HG02623 (cell line): ENCODE data around the gene SMG7.

Experiments used
- ATAC-seq: cut with Tn5 transposase; IDR thresholded peaks from one replicate; pipeline ENCODE4 v1.9.1; 2021; ENCODE audit warnings: moderate library complexity; ENCODE audit not compliant: unreplicated experiment

Gene SMG7

DNA sequence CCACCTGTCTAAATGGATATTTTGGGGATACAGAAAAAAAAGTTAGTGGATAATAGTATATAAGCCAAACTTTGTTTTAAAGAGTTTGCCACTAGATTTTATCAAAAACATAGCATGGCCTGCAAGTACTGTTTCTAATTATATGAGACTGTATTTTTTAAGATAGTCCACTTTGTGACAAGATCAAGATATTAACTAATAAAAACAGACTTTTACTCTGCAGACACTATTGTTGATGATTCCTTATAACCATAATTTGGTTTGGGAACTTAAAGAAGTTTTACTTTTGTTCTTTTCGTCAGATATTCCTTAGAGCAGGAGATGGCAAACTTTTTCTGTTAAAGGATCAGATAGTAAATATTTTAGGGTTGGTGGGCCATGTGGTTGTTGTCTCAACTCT is 36.4 kb downstream of the SMG7 start:
- no peak for ATAC-seq

DNA sequence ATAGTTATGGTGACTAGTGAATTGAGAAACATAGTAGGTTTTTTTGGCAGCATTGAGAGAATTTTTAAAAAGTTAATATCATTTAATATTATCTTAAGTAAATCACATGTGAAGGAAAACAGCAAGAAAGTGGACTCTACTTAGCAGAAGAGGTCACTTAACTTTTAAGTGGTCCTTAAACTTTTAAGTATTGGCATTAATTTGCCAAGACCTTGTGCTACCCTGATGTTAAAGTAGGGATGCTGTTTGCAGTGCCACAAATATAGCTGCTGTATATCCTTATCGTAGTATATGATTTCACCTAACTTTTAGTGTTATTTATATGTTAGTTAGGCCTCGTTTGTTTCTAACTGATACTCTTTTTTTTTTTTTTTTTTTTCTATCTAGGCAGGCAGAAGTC is 40.2 kb downstream of the SMG7 start:
- ATAC-seq, result no peak

DNA sequence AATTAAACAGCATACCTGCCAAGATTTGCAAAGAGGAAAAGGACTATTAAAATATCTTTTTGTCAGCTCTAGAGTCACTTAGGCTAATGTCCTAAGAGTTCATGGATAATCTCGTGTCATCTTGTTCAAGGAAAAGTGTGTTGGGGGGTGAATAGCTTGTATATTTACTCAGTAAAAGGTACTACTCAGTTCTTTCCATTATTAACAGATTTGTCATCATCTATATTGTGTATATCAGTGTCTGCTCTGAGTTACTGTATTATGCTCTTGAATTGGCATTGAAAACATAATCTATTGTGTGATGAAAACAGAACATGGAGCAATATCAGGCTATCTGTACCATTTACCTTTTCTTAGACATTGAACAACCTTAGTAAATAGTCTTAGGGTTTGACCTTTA is 41.9 kb downstream of the SMG7 start:
- ATAC-seq, result no peak

GRCh38 chr1:183515002-183515689 is 42.8 kb downstream of the SMG7 start:
- ATAC-seq, result no peak

- no peak for ATAC-seq
These were observed 44.4 kb downstream of the SMG7 start for GRCh38 chr1:183516725-183517124.

DNA sequence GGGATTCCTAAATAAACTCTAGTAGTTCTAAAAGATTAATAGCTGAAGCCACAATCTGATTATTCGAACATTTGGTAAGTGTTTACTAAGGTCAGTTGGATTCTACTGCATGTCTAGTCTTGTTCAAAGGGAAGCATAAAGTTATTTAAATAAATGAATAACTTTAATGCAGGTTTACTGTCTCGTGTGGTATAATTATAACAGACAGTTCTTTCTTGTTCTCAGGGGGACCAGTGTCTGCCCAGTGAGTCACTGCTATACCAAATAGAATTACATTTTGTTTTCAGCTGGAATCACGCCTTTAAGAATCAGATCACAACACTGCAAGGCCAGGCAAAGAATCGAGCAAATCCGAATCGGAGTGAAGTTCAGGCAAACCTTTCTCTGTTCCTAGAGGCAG is 45.1 kb downstream of the SMG7 start:
- no peak for ATAC-seq

DNA sequence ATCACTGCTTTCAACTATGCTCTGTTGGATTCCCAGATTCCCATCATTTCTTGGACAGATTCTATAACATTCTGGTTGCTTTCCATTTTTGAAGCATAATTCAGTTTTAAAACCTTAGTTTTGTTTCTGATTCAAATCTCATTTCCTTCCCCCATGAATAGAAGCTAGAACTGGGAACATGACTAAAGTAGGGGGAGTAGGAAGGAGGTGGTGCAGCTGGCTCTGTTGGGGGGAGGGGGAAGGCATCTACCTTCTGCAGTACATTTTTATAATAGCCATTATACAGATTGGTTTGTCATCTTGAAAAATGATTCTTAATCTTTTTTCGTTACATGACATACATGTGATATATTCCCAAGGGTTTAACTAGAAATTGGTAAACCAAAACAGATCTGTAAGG is 48.1 kb downstream of the SMG7 start:
- no peak for ATAC-seq

GRCh38 chr1:183522104-183522503 is 49.8 kb downstream of the SMG7 start:
- no peak for ATAC-seq

- ATAC-seq, result no peak
These were observed 56.3 kb downstream of the SMG7 start for GRCh38 chr1:183528577-183528976.

DNA sequence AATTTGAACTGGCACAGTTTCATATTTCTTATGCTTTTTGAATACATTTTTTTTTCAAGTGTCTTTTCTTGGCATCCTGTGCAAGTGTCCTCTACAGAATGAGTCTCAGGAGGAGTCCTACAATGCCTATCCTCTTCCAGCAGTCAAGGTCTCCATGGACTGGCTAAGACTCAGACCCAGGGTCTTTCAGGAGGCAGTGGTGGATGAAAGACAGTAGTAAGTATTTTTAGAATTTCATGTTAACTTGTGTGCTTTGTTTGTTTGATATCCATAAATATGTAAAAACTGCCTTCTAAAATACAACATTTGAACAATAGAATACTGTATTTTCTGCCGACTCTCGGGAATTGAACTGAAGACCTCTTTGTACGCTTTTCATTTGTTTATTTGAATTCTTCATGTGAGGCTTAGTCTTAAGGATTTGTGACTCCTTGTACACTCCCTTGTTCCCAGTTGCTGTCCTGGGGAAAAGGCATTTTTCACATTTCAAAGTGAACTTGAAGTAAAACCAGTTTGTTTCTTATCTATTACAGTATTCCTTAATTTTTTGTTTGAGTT is 61.4 kb downstream of the SMG7 start:
- ATAC-seq, result no peak

GRCh38 chr1:183537405-183537804 is 65.1 kb downstream of the SMG7 start:
- no peak for ATAC-seq

DNA sequence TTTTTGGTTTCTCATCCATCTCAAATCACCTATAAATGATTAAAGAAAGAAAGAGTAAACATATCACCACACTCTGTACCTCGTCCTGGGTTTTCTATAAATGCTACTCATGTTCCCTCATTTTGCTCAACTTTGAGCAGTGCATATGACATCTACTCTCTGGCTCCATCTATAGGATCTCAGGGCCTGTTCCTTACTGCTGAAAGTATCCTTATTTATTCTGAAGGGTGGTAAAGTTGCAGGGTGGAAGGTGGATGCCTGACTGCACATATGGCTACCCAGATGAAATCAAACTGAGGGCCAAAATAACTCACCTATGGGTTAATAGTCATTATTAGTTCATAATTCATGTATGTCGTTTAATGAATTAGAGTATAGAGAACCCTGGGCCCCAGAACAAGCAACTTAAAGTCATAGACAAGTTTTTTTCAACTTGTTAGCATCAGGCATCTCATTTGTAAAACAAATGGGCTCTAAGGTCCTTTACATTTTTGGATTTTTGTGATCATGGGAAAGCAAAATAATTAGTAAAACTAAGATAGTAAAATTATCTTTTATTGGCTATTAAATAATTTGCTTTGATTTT is 71.4 kb downstream of the SMG7 start:
- no peak for ATAC-seq

DNA sequence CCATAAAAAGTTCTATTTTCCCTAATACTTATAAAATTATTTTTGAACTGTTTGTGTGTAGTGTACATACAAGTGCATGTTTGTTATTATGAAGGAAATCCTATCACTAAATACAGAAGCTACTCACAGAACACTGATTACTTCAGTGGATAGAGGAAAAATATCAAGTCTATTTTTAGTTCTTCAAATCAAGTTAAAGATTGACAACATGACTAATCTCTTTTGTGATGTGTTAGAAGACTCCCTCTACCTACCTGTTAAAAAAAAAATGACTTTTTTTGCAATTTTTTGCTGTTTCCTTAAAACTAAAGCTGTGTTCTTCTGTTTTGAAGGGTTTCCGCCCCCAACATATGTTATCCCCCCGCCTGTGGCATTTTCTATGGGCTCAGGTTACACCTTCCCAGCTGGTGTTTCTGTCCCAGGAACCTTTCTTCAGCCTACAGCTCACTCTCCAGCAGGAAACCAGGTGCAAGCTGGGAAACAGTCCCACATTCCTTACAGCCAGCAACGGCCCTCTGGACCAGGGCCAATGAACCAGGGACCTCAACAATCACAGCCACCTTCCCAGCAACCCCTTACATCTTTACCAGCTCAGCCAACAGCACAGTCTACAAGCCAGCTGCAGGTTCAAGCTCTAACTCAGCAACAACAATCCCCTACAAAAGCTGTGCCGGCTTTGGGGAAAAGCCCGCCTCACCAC is 72.4 kb downstream of the SMG7 start:
- ATAC-seq, result no peak

GRCh38 chr1:183546427-183546826 is 74.1 kb downstream of the SMG7 start:
- no peak for ATAC-seq

- ATAC-seq, result no peak
These were observed 75.8 kb downstream of the SMG7 start for GRCh38 chr1:183548116-183548515.

- no peak for ATAC-seq
These were observed 78.6 kb downstream of the SMG7 start for GRCh38 chr1:183550915-183551314.

- ATAC-seq, result no peak
These were observed 79.6 kb downstream of the SMG7 start for GRCh38 chr1:183551924-183552323.

GRCh38 chr1:183552441-183552840 is 80.1 kb downstream of the SMG7 start:
- no peak for ATAC-seq

DNA sequence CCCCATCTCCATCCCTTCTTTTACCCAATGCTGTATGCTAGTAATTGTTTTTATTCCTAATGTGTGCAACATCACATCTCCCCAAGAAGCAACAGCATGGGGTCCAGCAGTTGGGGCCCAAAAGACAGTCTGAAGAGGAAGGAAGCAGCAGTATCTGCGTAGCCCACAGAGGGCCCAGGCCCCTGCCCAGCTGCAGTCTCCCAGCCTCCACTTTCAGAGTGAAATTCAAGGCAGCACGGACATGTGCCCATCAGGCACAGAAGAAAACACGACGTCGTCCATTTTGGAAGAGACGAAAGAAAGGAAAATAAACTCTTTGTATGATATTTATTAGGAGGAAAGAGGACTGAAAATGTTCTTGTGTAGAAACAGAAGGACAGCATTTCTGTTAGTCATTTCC is 80.6 kb downstream of the SMG7 start:
- no peak for ATAC-seq

GRCh38 chr1:183553331-183553730 is 81.0 kb downstream of the SMG7 start:
- ATAC-seq, result no peak

DNA sequence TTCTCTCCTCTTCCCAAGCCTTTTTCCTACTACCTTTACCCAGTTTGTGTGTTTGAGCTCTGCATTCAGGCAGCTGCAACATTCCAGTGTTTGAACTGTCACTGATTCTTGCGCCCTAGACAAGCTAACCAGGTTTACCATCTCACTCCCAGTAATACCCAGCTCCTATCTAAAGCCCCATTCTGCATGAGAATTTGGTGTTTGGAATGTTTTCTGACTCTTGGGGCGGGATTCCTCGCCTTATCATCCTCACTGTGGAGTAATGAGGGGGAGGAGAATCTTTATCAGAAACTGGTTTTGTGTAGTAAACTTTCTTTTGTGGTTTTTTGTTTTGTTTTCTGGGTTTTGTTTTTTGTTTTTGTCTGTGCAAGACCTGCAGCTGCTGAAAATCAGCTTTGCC is 81.5 kb downstream of the SMG7 start:
- no peak for ATAC-seq

DNA sequence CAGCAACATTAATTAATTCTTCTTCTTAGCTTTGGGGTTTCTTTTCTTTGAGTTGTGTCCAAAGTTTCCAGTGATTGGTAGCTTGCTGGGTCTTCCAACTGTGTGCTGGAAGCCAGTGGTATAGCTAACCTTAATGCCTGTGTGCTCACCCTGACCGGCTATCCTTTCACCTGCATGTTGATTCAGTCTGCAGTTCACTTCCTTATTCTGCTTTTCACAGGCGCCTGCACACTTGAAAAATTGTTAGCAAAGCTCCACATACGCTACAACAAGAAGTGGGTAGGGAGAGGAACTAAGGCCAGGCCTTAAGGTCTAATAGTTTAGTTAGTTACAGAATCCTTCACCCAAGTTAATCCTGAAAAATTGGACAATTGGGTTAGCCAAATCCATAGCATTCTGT is 82.3 kb downstream of the SMG7 start:
- ATAC-seq, result no peak
